UCSD-AML1 (cell line): Measurements from ENCODE around the gene KIF23.
"Not testable (repeated sequence)": the region's sequence is repeated elsewhere in the genome, so short reads cannot be mapped to it uniquely, and the experiment has no call there.

Experiments
- DNase-seq: peaks from one replicate; lab custom pipeline; 2025; ENCODE audit not compliant: unreplicated experiment; lab: John Stamatoyannopoulos, UW

Gene KIF23

DNA sequence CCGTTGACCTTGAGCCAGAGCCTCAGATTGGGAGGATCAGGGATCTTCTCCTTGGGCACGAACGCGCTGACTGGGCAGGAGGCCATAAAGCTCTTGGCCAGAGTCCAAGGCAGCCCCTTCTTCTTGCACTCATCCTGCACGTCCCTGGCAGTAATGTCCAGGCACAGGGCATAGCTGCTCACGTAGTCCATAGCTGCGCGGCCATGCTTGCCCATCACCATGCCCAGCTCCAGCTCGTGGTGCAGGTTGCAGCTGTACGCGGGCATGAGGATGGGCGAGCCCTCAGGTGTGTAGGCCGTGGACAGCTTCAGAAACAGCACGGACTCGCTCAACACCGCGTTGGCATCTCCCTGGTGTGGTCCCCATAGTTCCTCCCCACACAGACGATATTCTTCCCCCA lies 20.5 kb downstream of the KIF23 start:
- no peak for DNase-seq

DNA sequence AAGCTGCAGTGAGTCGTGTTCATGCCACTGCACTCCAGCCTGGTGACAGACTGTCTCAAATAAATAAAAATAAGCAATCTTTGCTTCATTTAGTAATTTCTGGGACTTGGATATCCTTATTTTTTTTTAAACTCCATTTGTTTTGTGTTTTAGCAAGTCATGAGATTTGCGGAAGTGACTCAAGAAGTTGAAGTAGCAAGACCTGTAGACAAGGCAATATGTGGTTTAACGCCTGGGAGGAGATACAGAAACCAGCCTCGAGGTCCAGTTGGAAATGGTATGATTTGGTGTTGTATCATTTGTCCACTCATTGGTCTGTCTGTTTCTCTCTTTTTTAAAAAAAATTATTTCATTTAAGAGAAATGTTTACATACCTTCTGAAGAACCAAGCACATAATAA lies 21.8 kb downstream of the KIF23 start:
- DNase-seq: no peak

DNA sequence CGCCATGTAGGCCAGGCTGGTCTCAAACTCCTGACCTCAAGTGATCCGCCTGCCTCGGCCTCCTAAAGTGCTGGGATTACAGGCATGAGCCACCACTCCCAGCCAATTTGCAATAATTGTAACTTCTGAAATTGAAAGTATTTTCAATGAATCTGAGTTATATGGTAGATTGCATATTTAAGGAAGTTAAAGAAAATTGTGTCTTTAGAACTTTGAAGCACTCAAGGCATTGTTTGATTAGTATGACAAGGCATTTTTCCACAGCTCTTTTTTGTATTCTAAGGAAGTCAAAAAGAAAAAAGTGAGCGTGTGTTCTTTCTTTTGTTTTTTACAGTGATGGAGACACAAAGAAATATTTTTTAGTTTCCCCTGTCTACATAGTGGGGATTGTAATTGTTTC lies 22.8 kb downstream of the KIF23 start:
- DNase-seq: no peak

GRCh38 chr15:69439623-69440022 lies 25.5 kb downstream of the KIF23 start:
- no peak for DNase-seq

DNA sequence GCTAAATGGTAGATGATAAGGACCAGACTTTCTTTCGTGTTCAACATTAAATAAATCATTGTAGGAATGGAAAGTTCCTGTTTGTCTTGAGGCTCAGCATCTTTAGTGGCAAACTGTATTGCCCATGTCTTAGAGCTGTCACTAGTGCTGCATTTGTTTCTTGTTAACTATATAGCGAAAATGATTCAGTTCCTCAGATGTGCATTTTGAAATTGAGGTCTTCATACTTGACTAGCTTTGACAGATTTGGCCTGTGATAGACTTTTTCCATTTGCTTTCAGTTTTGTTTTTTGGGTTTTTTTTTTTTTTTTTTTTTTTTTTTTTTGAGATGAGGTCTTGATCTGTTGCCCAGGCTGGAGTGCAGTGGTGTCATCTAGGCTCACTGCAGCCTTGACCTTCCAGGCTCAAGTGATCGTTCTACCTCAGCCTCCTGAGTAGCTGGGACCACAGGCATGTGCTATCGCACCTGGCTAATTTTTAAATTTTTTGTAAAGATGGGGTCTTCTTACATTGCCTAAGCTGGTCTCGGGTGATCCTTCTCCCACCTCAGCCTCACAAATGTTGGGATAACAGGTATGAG lies 29.0 kb downstream of the KIF23 start:
- DNase-seq: no peak

GRCh38 chr15:69444686-69445085 lies 30.5 kb downstream of the KIF23 start:
- DNase-seq: no peak

- no peak for DNase-seq
Observed at GRCh38 chr15:69446953-69447352, 32.8 kb downstream of the KIF23 start.

DNA sequence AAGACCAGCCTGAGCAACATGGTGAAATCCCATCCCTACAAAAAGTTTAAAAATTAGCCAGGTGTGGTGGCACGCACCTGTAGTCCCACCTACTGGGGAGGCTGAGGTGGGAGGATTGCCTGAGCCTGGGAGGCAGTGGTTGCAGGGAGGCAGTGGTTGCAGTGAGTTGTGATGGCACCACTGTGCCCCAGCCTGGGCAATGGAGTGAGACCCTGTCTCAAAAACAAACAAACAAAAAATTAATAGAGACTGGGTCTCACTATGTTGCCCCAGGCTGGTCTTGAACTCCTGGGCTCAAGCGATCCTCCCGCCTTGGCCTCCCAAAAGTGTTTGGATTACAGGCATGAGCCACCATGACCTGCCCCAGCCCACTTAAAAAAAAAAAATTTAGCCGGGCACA lies 36.1 kb downstream of the KIF23 start:
- DNase-seq: not testable (repeated sequence)

DNA sequence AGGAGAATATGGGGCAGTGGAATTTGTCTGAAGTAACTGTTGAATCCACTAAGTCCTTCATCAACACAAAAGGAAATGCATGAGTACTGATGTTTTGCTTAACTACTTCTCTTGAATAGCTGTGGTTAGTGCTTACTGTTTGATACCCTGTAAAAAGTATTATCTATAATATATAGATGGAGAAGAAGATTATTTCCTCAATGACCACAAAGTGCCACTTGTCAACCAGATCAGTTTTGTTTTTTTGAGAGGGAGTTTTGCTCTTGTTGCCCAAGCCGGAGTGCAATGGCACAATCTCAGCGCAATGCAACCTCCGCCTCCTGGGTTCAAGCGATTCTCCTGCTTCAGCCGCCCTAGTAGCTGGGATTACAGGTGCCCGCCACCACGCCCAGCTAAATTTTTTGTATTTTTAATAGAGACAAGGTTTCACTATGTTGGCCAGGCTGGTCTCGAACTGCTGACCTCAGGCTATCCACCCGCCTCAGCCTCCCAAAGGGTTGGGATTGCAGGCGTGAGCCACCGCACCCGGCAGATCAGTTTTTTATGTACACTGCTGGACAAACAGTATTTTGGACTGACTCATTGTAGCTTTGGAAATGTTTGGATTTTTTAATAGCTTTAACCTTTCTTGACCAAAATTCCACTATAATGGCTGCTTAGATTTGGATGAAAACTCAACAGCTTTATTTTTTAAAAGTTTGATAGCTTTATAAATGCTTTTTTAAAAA lies 37.0 kb downstream of the KIF23 start:
- DNase-seq: no peak

DNA sequence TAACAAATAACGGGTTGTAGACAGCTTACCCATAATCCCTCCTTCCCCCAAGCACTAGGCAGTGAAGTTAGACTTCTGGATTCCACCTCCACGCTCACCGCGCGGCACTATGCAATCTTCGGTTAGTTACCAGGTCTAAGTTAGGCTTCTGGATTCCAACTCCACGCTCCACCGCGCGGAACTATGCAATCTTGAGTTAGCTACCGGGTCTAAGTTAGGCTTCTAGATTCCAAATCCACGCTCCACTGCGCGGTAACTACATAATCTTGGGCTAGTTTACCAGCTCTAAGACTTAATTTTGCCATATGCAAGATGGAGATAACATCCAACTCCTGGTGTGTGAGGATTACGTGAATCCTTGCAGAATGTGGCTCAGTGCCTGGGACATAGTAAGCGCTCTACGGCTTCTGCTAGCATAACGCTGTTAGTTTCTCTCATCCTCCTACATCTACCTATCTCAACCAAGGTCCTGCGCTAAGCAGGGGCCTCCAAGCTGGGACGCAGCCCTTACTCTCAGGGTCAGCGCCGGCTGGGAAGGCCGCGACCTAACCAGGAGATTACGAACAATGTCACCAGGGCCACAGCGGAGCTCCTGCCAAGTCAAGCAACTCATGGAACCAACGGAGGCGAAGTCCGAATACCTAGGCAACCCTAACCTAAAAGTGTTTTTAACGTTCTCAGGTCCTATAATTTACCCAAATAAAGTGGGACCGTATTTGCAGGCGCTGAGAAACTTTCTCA lies 38.0 kb downstream of the KIF23 start:
- DNase-seq: no peak

- DNase-seq: peak; percentile 94
Observed at GRCh38 chr15:69452692-69453521, 38.8 kb downstream of the KIF23 start, which contains the start of gene RPLP1. RPLP1 (plus strand) TSS chr15:69452818; CDS start chr15:69452949, 131 bp downstream.

- DNase-seq: no peak
Observed at GRCh38 chr15:69454953-69455352, 40.8 kb downstream of the KIF23 start.

- DNase-seq: no peak
Observed at GRCh38 chr15:69456208-69457166, 42.3 kb downstream of the KIF23 start.

- no peak for DNase-seq
Observed at GRCh38 chr15:69457304-69458280, 43.4 kb downstream of the KIF23 start.

DNA sequence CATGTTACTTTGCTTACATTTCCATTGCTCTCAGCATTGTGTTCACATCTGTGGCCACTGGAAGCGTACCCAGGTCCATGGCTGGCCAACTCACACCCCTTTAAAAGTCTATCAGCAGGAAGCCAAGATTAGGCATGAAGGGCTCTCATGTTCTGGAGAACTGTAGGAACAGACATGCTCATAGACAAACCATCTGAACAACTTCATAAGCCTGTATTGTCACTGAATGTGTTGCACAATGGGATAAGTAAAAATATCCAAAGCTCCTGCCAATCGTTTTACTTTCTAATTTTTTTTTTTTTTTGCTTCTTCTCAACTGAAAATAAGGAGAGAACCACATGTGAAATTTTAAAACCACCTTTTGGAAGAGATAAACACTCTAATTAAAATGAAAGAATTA lies 44.9 kb downstream of the KIF23 start:
- no peak for DNase-seq

DNA sequence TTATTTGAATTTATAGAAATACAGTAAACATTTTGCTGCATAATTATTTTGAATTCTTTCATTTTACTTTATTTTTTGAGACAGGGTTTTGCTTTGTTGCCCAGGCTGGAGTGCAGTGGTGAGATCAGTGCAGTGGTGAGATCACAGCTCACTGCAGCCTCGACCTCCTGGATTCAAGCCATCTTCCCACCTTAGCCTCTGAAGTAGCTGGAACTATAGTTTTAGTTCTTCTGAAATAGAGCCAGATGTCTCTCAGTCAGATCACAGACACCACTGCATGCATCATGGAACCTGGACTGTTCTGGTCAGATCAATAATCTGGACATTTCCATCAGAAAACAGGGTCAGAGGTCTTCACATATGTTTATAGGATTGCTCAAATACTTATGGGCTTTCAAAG lies 46.3 kb downstream of the KIF23 start:
- no peak for DNase-seq

DNA sequence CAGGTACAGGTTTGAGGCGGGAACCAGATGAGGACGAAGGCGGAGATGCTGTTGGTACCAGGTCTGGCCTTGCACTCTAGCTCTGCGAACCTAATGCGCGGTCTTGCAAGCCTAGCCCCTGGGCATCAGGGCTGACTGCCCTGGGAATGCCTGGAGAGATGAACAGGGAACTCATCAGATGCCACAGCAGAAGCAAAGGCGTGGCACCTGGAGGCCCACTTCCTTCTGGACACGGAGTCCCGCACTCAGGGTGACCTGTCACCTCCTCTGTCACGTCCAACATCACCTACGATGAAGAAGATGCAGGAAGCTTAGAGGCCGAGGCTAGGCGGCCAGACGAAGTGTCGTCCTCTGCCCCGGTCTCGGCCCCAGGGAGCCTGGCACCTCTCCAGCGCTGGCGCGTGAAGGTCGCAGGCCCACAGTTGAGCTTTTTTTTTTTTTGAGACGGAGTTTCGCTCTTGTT lies 47.9 kb downstream of the KIF23 start:
- no peak for DNase-seq

- peak; percentile 95 for DNase-seq
Observed at GRCh38 chr15:69462493-69463181, 48.5 kb downstream of the KIF23 start.
